GDM1 (cell line): ENCODE results near the gene CYTL1.
"Not testable (repeated sequence)": the region's sequence is repeated elsewhere in the genome, so short reads cannot be mapped to it uniquely, and the experiment has no call there.

Source experiments
- DNase-seq: peaks from one replicate; lab custom pipeline; 2025; lab: John Stamatoyannopoulos, UW

Gene CYTL1

DNA sequence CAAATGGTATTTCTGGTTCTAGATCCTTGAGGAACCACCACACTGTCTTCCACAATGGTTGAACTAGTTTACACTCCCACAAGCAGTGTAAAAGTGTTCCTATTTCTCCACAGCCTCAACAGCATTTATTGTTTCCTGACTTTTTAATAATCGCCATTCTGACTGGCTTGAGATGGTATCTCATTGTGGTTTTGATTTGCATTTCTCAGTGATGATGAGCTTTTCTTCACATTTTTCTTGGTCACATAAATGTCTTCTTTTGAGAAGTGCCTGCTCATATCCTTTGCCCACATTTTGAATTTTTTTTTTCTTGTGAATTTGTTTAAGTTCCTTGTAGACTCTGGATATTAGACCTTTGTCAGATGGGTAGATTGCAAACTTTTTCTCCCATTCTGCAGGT lies 22.3 kb downstream of the CYTL1 start:
- not testable (repeated sequence) for DNase-seq

DNA sequence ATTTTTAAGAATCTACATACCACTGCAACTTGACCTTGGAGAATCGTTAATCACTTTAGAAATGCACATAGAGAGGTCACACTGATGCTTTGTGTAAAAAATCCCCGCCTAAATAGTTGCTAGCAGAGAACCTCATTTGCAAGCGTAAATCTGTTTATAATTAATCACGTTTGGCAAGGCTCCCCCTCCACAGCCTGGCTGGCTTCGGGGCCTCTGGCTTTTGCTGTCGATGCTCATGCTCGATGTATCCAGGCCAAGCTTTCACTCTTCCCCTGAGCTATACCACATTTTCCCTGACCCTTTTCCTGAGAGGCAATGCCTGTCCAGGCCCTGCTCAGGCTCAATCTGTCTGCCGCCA lies 23.4 kb downstream of the CYTL1 start:
- no peak for DNase-seq

DNA sequence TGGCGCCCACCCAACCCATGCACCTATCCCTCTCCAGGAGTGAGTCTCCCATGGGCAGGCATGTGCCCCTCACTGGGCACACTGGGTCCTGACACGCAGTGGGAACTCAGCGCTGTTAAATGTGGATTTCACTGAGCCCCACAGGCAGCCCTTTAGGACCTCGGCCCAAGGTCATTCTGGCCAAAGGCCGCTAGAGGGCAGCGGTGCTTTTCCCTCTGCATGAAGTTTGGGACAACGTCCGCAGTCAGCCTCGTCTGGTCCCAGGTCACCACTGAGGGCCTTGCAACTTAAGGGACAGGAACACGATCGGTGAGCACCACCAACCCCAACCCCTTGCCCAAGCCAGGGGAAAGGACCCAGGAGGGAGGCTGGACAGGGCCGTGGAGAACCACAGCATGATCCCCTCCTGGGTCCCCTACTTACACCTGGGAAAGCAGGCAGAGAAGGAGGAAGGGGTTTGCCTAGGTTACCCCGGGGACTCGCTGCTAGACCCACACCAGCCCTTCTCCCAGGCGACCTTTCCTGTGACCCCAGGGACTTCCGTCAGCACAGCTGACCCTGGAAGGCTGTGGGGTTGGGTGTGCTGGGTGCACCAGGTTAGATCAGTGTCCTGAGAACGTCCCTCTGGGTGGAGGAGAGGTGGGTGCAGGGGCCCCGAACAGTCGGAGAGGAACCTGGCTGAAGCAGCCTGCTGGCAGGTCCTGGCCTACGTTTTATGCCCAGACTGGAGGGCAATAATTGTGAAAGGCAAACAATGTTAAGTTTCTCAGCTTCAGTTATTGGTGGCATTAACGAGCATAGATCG lies 24.0 kb downstream of the CYTL1 start:
- DNase-seq: peak; percentile 72

DNA sequence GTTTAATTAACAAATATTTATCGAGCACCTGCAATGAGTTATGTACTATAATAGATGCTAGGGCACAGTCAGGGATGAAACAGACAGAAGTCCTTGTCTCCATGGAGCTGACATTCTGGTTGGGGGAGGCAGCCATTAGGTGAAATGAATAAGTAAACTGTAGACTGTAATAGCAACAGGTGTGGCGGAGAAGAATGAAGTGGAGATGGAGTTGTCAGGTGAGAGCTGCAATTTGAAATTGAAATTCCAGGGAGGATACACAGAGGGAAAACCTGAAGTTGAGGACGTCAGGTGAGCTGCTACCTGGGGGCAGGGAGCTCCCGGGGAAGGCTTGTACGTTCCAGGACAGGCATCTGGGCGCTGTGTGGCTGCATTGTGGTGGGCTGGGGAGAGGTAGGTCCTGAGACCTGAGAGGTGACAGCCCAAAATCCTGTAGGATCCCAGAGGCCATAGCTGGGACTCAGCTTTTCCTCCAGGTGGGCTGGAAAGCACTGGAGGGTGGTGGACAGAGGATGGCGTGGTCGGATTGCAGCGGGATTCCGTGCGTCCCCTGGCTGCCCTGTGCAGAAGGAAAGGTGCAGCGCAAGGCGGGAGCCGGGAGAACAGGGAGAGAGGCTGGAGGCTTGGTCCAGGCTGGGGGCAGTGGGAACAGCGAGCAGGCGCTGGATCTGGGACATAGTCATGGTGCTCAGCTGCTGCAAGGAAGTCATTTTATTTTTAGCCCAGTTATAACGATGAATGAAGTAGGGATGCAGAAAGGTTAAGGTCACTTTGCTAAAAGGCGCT lies 24.8 kb downstream of the CYTL1 start:
- DNase-seq: no peak

DNA sequence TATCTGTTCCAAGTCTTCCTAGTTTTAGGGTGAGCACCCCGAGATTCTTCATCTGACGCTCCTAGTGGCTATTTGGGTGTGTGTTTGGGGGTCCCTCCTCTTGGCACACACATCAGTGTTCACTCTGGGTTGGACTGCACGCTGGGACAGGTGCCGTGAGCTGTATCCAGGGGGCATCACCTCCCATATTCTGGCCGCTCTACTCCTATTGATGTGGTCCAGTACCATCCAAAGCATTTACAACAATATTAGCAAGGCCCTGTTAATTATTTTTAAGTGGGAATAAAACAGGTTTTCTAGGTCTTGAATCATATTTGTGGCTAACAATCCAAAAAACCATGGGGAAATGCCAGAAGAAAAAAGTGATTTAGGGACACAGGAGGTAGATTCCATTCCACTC lies 26.4 kb downstream of the CYTL1 start:
- no peak for DNase-seq

DNA sequence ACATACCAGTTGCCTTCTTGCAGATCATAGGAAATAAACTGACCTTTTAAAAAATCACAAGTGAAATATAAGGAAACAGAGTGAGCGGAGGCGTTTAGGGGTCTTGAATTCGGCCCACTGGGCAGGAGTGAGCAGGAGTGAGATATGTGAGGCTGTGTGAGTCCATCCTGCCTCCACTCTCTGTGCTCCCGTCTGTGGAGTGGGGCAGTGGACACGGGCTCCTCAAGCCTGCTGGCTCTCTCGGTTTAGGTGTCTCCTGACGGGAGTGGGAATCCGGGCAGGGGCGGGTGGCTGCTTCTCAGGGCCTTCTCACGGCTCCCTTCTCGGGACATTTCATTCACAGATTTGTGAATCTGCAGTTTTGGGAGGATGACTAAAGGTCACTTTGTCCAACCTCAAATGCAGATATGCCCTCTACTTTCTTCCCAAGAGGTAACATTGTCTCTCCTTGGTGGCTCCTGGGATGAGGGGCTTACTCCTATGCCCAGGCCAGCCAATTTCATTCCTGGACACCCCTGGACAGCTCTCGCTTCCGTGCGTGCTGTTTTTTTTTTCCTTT lies 27.6 kb downstream of the CYTL1 start:
- no peak for DNase-seq

DNA sequence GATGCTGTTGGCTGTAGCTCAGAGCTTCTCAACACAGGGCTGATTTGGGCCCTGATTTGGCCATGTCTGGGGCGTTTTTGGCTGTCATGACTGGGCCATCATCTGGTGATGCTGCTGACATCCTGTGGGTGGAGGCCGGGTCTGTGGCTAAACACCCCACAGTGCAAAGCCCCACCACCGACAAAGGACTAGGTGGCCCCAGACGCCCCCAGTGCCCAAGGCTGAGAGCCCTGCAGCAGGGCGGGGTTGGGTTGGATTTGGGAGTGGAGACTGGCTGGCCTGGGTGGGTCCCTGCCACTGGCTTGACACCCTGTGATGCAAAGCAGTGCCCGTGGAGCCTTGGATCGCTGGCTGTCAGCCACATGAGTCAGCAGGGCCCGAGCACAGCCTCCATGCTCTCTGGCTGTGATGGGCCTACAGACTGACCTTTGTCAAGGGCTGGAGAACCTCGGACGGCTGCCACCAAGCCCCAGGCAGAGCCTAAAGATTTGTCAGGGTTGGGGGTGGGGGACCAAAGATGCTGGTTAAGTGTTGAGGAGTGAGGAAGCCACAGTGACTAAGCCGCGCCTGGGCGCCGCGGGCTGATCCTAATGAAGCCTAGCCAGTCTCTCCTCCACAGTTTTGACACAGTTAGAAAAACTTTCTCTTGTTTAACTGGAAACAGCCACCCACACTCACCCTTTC lies 28.3 kb downstream of the CYTL1 start:
- DNase-seq: peak; percentile 31

DNA sequence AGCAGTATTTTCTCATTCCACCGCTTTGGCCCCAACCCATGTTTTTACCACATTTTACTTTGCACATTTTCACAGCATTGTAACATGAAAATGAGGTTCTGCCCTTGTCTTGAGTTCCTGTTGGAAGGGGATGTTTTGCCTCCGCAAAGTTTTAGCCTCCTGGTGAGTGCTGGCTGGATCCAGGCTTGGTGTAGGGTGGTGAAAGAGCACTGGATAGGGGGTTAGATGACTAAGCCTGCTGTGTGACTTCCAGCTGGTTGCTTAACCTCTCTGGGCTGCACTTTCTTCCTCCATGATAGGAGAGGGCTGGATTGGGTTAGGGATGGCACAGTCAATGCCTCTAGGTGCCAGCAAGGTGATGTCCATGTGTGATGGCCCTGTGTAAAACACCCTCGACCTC lies 28.9 kb downstream of the CYTL1 start:
- DNase-seq: no peak

DNA sequence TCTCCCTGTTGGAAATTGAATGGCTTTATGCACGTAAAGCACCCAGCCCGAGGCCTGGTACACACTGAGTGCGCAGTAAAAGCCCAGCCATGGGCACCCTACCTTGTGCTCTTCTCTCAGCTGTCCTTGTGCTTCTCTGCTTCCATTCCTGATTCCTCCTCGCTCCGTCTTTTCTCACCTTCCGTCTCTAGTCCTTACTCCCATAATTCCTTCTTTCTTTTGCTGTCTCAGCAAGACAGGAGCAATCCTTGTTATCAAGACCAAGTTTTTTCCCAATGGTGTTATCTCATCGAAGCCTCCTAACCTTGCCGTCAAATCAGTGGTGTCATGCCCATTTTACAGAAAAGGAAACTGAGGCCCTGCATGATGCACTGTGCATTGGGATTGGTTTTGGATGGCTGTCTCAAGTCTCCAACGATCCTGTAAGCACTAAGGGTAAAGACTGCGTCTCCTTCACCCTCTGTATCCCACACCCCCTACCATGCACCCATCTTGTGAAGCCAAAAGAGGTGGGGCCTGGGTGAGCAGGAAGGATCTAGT lies 30.1 kb downstream of the CYTL1 start:
- no peak for DNase-seq

DNA sequence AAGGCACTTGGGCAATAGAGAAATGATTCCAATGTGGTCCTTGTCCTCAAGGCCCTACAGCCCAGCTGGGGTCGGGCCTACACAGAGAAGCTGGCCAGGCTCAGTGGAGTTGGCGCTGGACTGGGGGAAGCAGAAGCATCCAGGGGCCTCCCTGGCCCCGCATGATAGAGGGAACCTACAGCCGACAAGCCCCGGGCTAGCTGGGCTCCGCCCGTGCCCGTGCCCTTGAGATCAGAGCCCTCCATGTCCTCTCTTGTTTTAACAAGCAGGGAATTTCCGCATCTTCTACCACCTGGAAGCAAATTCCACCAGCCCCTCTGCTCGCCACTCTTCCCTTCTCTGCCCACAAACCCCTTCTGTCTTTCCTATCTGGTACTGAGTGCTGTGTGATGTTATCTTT lies 31.6 kb downstream of the CYTL1 start:
- DNase-seq: no peak

DNA sequence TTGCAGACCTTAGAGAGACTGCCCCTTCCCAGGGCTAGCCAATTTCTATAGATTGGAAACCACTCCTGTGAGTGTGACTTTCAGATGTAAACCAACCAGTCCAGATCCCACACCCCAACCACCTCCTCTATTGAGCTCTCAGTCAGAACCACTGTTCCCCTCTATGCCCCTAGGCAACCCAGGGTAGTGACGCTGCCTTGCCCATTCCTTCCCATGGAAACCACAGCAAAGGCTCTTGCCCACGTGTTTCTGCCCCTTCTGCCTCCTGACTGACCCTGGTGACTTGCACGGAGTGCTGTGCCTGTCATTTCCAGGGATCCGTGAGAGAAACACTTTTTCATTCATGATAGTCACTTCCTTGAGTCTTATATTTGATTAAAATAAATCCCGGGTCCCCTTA lies 32.4 kb downstream of the CYTL1 start:
- DNase-seq: no peak

DNA sequence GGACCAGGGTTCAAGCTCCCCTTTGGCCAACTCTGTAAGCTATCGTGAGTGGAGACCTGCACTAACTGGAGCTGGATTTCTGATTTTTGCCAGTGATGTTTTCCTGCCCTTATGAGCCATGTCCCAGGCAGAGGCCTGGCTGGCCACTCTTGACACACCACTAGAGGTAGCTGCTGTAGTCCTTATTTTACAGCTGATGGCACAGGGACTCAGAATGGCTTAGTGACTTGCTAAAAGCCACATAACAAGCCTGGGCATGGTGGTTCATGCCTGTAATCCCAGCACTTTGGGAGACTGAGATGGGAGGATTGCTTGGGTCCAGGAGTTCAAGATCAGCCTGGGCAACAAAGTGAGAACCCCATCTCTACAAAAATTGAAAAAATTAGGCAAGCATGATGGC lies 33.4 kb downstream of the CYTL1 start:
- peak; percentile 7 for DNase-seq

DNA sequence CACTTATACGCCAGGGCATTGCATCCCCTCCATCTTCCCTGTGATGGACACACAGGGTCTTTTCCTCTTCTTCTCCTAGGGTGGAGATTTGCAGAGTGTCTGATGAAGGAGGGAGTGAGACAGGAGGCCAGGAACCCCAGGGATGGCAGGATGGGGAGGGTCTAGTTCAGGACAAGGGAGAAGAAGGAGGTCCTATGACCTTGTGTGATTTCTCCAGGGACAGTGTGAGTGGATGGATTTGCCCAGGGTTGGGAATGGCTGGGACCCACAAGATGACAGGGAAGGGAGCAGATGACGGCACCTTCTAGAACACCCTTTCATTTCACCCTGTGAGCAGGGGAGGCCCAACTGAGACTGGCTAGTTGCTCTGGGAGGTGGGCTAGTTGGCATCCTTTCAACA lies 34.2 kb downstream of the CYTL1 start:
- no peak for DNase-seq

DNA sequence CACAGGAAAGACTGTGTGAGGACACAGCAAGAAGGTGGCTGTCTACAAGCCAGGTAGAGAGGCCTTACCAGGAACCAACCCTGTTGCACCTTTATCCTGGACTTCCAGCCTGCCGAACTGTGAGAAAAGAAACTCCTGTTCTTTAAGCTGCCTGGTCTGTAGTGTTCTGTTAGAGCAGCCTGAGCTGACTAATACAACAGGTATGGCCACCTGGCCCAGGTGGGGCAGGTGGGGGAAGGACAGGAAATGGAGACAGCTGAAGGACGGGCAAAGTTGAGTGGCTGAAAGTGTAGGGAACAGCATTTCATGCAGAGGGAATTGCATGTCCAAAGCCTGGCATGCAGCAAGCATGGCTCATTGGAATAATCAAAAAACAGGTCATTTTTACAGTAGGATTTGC lies 35.1 kb downstream of the CYTL1 start:
- no peak for DNase-seq

DNA sequence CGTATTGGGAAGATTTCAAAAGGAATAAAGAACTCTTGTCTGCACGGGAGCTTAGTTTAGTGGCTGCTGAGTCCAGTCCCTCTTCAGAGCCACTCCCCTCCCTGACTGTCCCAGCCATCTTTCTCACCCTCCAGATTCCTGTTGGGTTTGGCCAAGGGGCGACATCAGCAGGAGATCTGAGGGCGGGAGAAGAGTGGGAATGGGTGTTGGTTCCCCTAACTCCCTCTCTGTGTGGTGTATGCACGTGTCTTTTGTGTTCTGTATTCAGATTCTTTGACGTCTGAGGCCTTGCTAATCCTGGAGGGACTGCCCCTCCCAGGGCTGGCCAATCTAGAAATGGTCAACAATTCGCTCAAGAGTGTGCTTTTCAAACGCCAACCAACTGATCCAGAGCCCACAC lies 37.4 kb downstream of the CYTL1 start:
- DNase-seq: no peak

DNA sequence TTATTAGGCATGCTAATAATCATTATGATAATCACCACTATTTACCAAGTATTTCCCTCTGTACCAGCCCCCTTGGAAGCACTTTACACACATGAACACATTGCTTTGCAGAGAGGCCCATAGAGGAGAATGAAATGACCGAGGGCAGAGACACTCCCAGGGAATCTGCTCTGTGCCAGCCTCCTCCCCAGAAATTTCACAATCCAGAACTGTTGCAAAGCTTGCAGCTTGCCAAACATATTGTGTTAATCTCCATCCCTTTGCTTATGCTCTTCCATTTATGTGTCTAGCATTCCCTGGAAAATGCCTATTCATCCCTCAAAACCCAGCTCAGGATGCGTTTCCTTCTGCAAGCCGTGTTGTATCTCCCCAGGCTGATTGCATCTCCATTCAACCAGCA lies 37.8 kb downstream of the CYTL1 start:
- DNase-seq: no peak

DNA sequence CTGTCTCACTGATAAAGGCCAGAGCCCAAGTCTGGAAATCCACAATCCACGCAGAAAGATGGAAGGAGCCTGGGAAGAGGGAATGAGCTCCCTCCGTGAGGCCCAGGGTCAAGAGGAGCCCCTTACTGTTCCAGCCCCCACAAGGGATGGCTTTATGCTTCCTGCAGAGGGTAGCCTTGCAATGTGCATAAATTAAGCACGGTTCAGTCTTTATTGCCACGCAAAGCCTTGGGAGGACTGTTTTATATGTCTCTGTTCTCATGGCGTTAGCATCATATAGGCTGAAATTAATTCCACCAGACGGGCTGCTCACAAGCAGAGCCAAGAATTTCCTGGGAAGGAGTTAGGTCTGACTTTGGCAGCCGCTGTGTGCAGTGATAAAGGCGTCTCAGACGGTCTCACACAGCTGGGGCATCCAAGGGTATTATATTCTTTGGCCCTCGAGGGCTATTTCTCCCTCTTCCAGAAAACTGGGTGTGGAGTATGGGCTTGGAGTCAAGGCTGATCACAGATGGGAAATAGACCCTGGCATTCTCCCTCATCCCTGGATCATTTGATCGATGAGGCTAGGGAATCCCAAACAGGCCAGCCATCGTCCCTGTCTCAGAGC lies 38.5 kb downstream of the CYTL1 start:
- DNase-seq: no peak

DNA sequence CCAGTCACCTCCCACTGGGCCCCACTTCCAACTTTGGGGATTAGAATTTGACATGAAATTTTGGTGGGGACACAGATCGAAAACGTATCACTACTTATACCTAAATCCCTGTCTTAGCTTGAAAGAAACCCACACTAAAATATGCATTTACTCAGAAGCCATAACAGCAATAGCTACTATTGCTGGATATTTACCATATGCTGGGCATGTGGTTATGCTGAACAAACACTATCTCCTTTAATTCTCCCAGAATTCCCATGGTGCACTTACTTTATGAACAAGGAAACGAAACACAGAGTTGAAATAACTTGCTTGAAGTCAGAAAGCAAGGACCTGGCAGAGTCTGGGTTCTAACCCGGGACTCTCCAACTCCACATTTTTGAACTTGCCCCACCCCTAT lies 39.3 kb downstream of the CYTL1 start:
- no peak for DNase-seq

DNA sequence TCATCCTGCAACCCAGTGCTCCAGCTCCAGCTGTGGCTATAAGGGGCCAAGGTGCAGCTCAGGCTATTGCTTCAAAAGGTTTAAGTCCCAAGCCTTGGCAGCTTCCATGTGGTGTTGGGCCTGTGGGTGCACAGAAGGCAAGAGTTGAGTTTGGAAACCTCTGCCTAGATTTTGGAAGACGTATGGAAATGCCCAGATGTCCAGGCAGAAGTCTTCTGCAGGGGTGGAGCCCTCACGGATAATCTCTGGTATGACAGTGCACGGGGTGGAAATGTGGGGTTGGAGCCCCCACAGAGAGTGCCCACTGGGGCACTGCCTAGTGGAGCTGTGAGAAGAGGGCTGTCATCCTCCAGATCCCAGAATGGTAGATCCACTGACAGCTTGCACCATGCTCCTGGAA lies 44.5 kb downstream of the CYTL1 start:
- no peak for DNase-seq

DNA sequence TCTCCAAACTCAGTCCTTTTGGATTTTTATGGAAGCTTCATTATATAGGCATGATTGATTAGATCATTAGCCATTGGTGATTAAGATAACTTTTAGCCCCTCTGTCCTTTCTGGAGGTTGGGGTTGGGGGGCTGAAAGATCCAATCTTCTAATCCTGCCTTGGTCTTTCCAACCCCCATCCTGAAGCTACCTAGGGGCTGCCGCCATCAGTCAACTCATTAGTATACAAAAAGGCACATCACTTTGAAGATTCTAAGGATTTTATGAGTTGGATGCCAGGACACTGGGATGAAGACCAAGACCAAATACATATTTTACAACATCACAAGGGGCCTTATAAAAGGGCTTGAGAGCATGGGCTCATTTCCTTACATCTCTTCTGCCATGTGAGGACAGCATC lies 47.5 kb downstream of the CYTL1 start:
- no peak for DNase-seq

DNA sequence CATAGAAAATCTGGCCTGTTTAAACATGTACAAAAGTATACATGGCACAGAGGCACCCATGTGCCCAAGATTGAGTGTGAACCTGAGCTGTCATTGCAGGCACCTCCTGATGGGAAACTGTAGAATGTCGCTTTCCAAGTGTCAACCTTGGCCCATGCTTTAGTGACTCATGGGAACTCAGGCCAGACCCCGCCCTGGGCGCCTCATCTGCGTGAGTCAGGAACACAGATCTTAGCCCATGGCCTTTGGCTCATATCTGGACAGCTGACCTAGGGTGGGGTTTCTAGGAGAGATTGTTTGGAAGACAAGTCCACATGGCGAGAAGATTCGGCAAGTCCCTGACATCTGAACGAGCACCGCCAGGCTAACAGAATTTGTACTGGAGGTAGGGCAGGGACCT lies 50.0 kb downstream of the CYTL1 start:
- DNase-seq: no peak

DNA sequence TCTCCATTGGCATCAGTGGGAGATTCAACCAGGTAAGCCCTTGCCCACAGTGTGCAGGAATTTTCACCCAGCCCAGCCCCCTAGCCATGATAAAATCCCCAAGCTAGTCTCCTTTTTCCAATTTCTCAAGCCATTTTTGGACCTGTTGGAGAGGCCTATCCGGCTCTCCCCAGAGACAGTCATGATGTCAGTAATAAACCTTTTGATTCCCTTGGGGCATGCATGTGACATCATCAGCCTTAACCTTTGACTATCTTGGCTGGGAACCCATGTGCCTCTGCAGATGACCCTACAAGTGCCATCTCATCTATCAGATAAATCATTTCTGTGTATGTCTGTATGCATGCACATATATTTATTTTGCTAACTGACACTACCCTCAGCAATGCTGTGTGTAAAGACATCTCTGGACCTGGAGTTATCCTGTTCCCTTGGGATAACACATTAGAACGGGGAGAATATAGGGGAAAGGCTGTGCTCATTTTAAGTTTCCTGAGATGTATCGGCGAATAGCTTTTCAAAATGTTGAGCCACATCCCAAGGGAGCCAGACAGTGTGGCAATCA lies 51.0 kb downstream of the CYTL1 start:
- DNase-seq: no peak
